HUDEP-2 (cell line): ENCODE measurements around the gene DCX.
A peak's percentile ranks its signal among the peaks of the same experiment; 100 is the strongest.

Source experiments
- DNase-seq, 76 experiments: peaks; one replicate each; lab custom pipeline; 2025; ENCODE audit not compliant: unreplicated experiment in 76 of 76; lab: John Stamatoyannopoulos, UW

The DCX gene

GRCh38 chrX:111411983-111412382 lies at the start of gene DCX:
Gene DCX (minus strand): TSS chrX:111412192. CDS start chrX:111410398, 1,794 bp downstream.
- DNase-seq, result no peak

DNA sequence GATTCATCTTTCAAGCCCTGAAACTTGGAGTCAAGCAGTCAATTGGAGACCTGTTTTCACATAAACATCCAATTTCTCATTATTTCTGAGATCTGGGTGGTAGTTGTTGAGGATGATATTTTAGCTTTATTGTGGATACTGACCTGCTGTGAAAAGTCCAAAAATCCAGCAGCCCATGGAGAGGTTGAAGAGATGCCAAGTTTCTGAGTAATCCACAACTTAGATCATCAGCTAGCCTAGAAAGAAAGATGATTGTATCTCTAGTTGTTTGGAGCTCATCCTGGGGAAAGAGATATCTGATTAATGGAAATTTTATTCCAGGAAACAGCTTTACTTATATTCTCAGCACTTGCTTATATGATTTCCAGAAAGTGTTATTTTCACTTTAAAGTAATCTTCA lies 48.6 kb upstream of the DCX start:
- DNase-seq, result no peak

DNA sequence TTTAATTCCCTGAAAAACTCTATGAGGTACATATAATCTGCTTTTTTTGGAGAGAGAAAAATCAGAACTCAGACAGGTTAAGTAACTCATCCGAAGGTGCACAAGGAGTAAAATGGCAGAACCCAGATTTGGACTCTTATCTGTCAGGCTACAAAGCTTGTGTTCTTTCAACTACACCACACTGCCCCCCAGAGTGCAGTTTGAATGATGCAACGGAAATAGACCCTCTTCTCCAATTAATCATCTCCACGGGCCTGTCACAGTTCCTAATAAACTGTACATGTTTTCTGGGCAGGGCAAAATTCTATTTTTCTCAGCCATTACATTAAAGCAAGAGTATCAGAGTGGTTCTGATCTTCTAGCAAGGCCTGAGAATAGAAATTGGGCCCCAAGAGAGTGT lies 35.3 kb upstream of the DCX start:
- DNase-seq, result peak in 15 of 76 experiments; percentile 0 to 11 (median 0)

DNA sequence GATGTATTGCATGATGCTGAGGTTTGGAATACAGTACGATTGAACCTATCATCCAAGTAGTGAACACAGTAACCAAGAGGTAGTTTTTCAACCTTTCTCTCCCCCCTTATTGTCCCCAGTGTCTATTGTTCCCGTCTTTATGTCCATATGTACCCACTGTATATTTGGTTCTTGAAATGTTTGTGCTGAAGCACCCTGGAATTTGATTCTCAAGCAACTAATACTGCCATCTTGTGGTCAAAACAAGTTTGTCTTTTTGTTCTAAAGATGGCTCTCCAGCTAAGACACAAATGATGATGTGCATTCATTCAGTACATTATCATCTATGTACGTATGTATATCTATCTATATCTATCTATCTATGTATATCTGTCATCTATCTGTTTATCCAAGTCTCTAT lies 33.5 kb upstream of the DCX start:
- DNase-seq, result peak in 12 of 76 experiments; percentile 0 to 23 (median 10)

DNA sequence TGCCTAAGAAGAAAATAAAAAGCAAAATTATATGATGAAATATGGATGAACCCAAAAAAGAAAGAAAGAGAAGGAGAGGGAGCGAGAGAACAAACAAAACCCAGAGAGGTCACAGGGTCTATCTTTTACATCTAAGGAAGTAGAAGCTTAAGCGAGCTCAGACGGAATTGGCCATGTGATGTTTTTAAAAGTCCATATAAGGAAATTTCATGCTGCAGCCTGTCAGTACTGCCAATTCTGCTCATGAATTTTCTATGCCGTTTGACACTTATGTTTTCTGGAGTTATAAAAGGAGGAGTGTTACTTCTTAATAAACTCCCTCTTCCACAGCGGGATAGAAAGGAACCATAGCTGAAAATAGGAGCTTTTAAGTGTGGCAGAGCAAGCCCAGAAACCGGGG lies 32.9 kb upstream of the DCX start:
- DNase-seq, result no peak

DNA sequence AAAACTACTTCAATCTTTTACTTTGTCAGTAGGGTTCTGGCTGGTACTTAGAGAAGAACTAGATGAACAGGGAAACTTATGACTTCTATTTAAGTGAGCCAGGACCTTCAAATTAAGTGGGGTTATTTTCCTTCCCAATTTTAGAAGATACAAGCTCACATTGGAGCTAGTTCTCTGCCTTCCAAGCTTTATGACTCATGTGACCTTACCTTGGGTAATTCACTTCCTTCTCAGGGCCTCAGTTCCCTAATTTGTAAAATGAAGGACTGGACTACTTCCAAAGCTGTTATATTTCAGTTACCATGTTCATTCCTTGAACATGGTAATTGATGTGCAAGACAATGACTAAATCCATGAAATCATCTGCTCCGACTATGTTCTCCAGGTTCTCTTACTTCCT lies 32.0 kb upstream of the DCX start:
- DNase-seq, result no peak

DNA sequence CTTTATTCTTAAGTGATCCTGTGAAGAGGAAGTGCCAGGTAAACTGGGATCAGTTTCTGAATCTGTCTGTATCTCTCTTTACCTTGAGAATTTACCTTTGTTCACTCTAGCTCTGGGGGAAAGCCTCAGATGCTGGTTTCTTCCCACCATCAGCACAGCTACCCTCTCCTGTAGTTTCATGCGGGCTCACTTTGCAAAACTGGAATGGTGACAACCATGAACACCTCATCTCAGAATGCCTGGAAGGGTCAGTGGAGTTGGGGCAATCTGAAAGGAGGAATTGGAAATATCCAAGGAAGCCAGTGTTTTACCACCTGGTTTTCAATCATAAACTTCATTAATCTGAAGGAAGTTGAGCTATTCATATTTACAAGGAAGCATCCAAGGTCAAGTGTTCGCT lies 30.8 kb upstream of the DCX start:
- no peak for DNase-seq

GRCh38 chrX:111435469-111435868 lies 23.5 kb upstream of the DCX start:
- no peak for DNase-seq

DNA sequence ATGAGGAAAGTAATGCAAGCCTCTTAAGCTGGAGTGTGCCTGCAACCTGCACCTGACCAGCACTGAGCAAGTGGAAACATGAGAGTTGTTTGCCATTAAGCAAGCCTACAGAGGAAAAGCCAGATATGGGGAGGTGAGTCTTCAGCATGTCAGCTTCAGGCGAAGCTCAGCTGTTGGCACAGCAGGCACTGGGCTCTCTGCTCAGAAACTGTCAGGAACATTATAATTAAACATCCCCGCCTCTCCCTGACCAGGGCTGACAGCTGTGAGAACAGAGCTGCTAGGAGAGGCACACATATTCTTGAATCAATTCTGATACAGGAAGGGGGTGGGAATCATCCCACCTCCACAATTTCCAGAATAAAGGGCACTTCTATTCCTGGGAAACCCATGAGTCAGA lies 19.0 kb upstream of the DCX start:
- no peak for DNase-seq

DNA sequence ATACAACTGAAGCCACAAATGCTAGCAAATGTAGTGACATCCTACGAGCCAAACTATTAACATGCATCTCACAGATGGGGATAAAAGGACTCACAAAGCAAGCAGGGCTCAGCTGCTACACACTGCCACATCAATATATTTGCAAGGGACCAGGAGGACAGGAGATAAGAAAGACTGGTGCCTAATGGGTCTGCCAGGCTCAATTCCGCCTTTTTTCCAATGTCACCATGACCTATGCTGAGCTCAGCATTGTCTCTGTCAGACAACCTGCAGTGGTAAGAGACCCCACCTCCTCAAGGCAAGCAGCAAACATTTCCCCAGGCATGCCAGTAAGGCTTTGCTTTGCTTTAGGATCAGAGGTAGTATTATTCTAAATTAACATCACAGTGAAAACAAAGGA lies 435 bp downstream of the DCX start:
- DNase-seq, result no peak

DNA sequence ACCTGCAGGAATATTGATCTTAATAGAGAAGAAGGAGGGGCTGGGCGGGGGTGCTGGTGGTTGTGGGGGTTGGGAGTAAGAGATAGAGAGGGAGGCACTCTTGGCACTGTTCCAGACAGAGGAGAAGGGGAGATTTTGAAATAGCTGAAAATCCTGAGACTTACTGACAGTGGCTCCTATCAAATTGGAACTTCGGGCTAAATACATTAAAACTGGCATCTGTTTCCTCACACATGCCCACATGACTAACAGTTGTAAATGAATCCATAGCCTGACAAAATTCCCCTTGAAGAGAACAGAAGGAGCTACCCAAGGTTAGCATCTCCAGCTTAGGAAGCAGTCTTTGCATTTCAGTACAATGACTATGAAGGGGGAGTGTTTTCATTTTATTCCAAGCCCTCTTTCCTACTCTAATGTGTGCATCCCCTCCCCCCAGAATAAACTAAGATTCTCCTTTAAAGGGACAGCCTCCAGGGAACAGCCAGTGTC lies 1.4 kb downstream of the DCX start:
- no peak for DNase-seq

- no peak for DNase-seq
These were observed 2.7 kb downstream of the DCX start for GRCh38 chrX:111409326-111409725.

DNA sequence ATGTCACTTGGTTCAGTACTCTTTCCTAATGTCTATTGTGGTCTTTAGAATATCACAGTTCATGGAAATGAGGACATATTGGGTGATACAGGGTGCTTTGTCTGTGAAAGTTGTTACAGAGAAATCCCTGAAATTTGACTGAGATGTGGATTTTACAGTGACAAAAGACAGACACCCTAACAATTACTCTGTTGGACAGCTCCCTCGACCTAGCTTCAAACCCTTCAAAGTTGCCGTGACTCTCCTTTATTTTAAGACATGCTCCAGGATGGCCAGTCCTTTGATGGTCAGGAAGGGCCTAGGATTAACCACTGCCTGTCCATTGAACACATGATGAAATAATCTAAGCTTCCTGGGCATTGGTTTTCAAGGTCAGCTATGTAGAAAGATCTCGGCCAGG lies 4.0 kb downstream of the DCX start:
- no peak for DNase-seq

DNA sequence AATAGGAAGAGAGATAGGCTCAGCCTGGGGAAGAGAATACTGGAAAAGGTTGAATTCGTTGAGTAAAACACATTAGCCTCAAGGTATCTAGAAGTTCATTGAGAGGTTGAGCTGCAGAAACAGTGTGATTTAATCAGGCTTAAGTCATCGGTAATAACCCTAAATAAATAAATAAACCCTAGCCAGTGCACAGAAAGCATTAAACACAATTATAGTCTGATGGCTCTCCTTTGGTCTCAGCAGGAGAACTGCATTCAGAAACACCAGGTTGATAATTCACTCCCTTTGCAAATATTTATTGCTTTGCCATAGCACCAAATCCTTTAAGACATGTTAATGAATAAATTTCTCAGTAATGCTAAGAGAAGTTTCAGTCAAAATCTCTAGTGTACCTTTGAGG lies 9.6 kb downstream of the DCX start:
- DNase-seq, result no peak

GRCh38 chrX:111395149-111395548 lies 16.8 kb downstream of the DCX start:
- no peak for DNase-seq

GRCh38 chrX:111394569-111394968 lies 17.4 kb downstream of the DCX start:
- DNase-seq, result no peak

DNA sequence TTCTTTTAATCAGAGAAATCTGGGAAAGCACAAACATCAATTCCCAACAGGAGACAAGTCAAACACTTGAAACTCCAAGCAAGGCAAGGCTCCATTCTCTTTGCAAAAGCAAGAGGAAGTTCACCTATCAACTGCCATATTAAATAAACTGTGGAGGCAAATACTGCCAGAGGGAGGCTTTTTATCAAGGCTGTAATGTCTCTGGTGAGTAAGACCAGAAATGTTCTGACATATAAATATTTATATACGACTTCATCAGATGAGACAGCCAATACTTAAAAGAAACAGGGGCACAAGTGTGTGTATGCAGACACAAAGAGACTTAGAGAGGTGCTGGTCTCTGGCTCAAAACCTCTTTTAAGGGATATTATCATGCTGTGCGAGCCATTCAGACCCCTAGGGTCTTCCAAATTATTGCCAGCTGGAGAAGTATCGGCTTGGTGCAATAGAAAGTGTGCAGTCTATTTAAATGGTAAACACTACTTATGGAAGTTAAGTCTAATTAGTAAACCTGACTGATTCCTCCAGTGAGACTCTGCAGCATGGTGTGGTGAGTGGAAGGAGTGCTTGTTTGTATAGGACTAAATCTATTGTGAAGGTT lies 24.4 kb downstream of the DCX start:
- DNase-seq, result no peak

DNA sequence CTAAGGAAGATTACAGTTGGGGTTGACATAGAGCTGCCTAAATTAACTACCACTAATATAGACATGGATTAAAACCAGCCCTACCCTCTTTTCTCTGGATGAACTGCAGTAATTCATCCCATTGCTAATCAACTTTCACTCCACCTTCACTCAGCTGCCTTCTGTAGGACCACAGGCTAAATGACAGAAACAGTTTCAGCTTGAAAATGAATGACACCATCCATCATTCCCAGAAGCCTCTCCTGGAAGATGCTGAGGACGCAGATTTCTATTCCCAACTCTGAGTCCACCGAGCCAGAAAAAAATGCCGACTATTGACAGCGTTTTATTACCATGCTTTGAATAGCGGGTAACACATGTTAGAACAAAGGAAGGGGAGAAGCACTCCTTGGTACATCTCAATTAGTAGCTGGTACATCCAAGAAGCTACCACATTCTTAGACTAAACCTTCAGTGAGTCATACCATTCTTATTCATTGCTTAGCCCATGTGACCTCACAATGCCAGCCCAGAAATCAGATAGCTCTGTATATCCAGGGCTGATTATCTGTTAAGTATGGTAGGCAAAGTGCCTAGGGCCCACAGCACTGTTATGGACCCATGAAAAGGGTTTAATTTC lies 25.3 kb downstream of the DCX start:
- no peak for DNase-seq

DNA sequence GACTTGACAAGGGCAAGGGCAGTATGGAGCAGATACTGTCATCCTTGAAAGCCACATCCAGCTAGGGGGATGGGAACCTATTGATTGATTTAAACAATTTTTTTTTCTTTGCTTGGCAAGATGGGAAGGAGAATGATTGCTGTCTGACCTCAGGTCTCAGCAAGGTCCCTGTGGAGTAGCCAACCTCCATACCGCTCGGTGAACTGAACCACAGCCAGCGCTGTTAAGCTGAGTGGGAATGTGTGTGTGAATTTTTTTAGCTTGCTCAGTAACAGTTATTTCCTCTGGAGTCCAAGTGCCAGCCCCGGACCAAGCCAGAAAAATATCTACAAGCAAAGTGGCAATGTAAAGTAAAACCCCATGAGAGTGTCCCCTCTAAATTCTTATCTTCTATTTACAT lies 25.9 kb downstream of the DCX start:
- no peak for DNase-seq

- no peak for DNase-seq
These were observed 29.7 kb downstream of the DCX start for GRCh38 chrX:111382277-111382676.

DNA sequence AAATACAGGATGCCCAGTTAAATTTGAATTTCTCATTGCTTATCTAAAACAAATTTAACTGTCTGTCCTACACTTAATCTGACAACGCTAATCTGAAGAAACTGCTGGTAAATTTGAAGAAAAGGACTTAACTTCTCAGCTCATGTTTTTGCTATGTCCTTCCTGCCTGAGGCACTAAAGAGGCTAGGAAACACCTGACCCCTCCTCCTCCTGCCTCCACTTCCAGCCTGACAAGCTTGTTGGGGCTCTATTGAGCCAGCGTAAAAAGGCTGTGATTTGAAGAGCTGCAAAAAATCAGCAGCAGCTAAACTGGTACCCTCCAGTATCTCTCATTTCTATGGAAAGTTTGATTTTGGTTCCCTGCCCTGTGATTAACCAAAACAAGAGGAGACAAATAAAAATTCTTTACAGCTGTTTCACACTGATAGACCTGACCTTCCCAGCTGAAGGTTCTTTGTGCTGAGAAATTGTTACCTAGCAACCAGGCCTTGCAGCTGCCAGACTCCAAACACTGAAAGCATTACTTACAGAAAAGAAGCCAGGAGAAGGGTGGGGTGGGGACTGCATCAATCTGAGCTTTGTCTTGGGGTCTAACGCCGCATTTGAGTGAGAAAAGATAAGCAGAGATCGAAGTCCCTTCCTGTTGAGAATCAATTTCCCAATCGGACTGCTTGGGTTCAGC lies 35.0 kb downstream of the DCX start:
- no peak for DNase-seq

GRCh38 chrX:111376486-111376885 lies 35.5 kb downstream of the DCX start:
- DNase-seq, result no peak
